Retina (tissue), 1 donor: ENCODE results near the gene PSMD13.
A peak's percentile ranks its signal among the peaks of the same experiment; 100 is the strongest.
"Not testable (repeated sequence)": the region's sequence is repeated elsewhere in the genome, so short reads cannot be mapped to it uniquely, and the experiment has no call there.

Experiments used
- DNase-seq: peaks from one replicate; pipeline ENCODE4 v3.0.0-alpha.2; 2016

PSMD13 gene

GRCh38 chr11:218815-219593 is 17.8 kb upstream of the PSMD13 start:
- DNase-seq = no peak

DNA sequence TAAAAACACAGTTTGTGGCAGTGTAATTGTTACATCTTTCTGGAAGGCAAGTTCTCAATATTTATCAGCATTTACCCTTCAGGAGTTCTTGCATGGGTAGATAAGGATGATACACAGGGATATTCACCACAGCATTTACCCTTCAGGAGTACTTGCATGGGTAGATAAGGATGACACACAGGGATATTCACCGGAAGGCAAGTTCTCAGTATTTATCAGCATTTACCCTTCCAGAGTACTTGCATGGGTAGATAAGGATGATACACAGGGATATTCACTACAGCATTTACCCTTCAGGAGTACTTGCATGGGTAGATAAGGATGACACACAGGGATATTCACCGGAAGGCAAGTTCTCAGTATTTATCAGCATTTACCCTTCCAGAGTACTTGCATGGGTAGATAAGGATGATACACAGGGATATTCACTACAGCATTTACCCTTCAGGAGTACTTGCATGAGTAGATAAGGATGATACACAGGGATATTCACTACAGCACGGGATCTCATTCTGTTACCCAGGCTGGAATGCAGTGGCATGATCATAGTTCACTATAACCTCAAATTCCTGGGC is 16.0 kb upstream of the PSMD13 start:
- DNase-seq = not testable (repeated sequence)

DNA sequence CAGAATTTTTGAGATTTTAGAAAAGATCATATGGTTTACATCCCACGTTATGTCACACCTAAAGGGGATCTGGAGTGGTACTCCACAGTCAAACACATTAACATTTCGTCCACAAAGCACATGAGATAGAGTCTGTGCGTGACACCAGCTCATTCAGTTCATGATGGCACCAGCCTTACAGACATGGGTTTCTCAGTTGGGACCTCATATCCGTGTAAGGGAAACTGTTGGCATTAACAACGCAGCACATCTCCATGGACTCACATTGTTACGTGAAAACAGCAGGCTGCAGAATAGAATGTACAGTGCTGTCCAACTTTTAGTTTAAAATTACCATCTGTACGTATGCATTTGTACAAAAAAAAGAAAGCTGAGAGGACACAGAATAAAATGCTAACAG is 15.2 kb upstream of the PSMD13 start:
- no peak for DNase-seq

GRCh38 chr11:221998-222789 is 14.6 kb upstream of the PSMD13 start:
- no peak for DNase-seq

DNA sequence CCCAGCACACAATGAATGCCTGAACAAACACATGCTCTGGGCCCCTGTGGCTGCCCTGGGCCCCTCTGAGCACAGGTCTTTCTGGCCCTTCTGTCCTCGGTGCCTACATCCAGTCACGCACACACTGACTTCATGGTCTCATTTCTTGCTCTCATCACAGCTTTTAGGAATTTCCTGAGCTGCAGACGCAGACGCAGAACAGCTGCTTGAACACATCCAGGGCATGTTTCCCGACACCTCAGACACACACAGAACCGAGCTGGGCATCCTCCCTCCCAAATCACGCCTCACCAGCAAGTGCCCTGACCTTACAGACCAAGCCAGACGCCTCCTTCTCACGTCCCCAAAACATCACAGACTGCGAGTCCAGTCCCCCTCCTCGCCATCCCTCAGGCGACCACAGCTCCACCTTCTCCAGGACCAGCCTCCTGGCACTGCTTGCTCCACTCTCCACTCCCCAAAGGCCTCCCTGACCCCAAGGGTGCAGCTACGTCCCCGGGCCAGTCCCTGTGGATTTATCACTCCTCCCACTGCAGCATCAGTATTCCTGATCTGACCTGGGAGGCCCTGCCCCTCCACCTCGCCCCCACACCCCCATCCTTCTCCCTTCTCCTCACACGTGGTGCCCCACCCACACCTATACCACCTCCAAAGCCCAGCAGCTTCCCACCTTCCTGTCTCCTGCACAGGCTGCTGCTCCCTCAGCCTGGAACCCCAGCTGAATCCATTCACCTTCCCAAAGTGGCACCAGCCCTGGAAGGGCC is 13.6 kb upstream of the PSMD13 start:
- DNase-seq = no peak

DNA sequence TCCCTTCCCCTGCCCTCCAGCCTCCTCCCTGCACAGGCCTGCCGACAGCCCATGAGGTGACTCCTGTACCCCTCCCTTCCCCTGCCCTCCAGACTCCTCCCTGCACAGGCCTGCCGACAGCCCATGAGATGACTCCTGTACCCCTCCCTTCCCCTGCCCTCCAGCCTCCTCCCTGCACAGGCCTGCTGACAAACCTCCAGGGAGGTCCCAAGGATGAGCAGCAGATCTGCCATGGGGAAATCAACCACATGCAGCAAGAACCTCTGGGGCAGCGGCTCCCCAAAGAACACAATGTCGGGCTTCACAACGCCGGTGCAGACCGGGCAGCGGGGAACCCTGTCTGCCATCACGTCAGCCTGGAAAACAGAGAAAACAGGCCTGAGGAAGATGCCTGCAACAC is 12.9 kb upstream of the PSMD13 start:
- DNase-seq = no peak

- no peak for DNase-seq
These were observed 12.4 kb upstream of the PSMD13 start for GRCh38 chr11:224424-224823.

DNA sequence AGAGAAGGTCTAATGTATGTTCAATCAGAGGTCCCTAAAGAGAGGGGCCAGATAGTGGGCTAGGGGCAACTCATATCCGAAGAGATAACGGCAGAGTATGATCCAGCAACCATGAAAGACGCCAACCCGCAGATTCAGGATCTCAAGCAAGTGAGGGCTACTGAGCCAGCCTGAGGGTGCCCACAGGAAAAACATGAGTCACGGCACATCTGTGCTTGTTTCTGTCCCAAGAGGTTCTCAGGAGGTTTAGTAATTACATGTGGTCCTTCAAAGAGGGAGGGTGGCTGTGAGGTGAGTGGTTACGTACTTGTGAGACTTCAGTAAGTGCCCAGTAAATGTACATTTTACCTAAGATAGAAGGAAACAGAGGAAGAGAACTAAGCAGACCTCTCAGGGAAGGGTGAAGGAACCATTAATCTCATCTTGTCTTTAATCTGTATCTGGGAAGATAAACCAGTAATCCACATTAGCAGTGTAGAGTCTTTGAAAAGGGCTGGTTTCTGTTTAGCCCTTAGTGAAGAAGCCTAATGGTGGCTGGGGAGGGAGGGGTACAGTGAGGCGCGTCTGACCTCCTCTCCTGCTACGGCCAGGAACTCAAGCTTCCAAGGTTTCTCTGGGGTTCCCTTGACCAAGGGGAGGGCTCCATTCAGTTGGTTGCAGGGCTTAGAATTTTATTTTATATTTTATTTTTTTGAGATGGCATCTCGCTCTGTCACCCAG is 10.9 kb upstream of the PSMD13 start:
- no peak for DNase-seq

DNA sequence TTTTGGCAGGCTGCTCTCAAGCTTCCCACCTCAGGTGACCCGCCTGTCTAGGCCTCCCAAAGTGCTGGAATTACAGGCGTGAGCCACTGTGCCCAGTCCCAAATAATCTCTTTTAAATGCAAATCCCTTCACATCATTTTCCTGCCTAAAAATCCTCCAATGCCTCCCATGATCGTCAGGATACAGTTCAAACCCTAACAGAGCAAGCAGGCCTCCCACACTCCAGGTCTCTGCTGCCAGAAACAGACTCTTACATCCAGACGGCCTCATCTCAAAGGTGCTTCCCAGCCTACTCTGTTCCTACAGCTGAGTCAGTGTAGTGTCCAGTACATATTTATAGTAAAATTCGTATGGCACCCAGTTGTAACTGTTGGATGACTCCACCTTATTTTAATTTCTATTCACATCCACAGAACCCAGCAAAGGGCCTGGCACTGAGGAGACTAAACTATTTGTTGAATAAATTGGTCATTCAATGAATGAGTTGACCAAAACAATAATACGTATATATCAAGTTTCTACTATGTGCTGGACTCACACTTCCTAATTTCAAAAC is 8.9 kb upstream of the PSMD13 start:
- DNase-seq = no peak

DNA sequence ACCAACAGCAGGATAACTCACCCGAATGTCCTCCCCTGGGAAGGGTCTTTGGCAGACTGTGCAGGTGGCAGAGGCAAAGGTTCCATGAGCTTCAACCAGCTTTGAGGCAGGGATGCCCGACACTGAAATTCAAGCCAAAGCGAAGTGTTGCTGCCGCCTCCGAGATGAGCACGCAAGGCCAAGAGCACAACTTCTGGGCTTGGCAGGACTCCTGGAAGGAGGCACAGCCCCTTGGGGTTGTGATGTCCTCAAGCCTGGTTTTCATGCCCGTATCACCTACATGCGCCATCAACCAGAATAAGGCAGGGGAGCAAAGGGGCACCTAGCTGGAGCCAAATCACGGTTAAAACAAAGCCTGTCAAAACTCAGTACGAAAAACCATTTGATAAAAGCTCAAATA is 6.3 kb upstream of the PSMD13 start:
- no peak for DNase-seq

- DNase-seq = no peak
These were observed 3.8 kb upstream of the PSMD13 start for GRCh38 chr11:232783-233565.

DNA sequence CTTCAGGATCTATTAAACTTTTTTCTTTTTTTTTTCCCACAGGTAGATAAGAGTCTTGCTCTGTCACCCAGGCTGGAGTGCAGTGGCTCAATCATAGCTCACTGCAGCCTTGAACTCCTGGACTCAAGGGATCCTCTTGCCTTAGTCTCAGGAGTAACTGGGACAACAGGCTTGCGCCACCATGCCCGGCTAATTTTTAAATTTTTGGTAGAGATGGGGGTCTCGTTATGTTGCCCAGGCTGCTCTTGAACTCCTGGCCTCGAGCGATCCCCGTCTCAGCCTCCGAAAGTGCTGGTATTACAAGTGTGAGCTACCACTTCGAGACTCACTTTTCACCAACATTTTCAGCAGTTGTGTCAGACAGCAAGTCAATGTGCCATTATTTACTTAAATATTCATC is 1.6 kb upstream of the PSMD13 start:
- no peak for DNase-seq

DNA sequence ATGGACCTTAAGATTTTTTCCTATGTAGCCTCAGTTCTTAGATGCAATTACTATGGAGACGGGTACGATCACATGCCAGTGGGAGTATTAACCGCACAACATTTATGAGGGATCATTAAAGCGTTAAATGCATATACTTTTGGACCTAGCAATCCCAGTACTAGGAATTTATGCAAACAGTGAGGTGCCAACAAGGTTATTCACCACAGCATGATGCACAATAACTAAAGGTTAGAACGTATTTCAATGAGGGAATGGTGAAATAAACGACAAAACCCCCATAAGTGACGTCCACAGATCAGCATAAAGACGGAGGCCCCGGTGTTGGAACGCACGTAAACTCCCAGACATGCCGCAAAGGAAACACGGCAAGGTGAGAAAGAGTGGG is 1.2 kb upstream of the PSMD13 start:
- no peak for DNase-seq

GRCh38 chr11:235997-236773 is 591 bp upstream of the PSMD13 start, which contains the start of gene SIRT3:
TSS of gene SIRT3 (minus strand) at chr11:236342. CDS start at chr11:236328, 14 bp downstream.
- DNase-seq = peak; percentile 90

DNA sequence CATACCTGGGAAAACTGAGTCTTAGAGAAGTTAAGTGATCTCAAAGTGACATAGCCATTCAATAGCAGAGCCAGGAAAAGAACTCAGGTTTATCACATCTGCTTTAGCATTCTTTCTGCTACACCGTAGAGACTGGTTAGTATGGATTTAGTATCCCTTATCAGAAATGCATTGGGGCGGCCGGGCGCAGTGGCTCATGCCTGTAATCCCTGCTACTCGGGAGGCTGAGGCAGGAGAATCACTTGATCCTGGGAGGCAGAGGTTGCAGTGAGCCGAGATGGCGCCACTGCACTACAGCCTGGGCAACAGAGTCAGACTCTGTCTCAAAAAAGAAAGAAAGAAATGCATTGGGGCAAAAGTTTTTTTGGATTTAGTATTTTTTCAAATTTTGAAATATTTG is 1.6 kb downstream of the PSMD13 start:
- not testable (repeated sequence) for DNase-seq

- no peak for DNase-seq
These were observed 3.5 kb downstream of the PSMD13 start for GRCh38 chr11:240315-240714.

- DNase-seq = no peak
These were observed 4.9 kb downstream of the PSMD13 start for GRCh38 chr11:241634-242033.

GRCh38 chr11:244376-244775 is 7.6 kb downstream of the PSMD13 start:
- DNase-seq = no peak

GRCh38 chr11:249062-249461 is 12.3 kb downstream of the PSMD13 start:
- no peak for DNase-seq

- DNase-seq = no peak
These were observed 13.5 kb downstream of the PSMD13 start for GRCh38 chr11:250274-250673.
